Measurements from ENCODE around the gene LOXL1. TPM values are rescaled to one million over a fixed set of nuclear protein-coding genes. Genes with fewer than 3 reads are reported as not detected.
A peak's percentile ranks its signal among the peaks of the same experiment; 100 is the strongest.

The LOXL1 gene, protein sequence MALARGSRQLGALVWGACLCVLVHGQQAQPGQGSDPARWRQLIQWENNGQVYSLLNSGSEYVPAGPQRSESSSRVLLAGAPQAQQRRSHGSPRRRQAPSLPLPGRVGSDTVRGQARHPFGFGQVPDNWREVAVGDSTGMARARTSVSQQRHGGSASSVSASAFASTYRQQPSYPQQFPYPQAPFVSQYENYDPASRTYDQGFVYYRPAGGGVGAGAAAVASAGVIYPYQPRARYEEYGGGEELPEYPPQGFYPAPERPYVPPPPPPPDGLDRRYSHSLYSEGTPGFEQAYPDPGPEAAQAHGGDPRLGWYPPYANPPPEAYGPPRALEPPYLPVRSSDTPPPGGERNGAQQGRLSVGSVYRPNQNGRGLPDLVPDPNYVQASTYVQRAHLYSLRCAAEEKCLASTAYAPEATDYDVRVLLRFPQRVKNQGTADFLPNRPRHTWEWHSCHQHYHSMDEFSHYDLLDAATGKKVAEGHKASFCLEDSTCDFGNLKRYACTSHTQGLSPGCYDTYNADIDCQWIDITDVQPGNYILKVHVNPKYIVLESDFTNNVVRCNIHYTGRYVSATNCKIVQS
- total RNA-seq: 31.9 TPM
- long read RNA-seq, transcript LOXL1-201 (7 exons, 2,351 nt): major isoform, 77 of 84 reads
- long read RNA-seq, partial matches to known transcripts: 1 of 84 reads
- long read RNA-seq, other reads (novel, unspliced or antisense): 5 of 84 reads

DNA sequence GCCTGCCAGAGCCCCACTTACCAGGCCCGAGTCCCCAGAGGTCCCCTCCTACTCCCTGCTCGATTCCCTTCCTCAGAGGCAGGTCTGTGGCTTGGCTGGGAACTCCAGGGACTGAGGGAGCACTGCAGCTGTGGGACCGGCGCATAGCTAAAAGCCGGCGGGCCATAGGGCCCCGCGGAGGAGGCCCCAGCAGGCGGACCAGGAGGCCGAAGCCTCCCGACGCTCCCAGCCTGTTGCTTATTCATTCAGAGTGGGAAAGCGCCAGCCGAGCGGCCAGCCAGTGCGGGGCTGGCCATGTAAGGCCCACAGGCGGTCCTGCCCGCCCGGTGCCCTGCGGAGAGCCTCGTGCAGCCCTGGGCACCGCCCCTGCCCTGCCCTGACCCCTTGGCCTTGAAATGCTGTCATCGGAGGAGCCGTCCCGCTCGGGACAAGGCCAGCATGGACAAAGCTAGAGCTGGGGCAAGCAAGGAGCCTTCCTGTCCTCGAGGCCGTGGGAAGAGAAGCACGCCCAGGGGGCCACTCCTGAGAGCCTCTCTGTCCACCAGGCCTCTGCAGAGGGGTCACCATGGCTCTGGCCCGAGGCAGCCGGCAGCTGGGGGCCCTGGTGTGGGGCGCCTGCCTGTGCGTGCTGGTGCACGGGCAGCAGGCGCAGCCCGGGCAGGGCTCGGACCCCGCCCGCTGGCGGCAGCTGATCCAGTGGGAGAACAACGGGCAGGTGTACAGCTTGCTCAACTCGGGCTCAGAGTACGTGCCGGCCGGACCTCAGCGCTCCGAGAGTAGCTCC, at the start of gene LOXL1:
Gene LOXL1, plus strand, starts transcription at position 244 of the 784 bp plus-strand sequence. Its CDS starts 322 bp downstream, at position 566.
- Histone ChIP-seq H3K4me1 (peaks cover 96% of the 10 kb centered on the region), H3K27ac (replicated peaks) (peak within 1 kb of the TSS; percentile 87)
- intact Hi-C loops (cut with micrococcal nuclease): no loop called here

DNA sequence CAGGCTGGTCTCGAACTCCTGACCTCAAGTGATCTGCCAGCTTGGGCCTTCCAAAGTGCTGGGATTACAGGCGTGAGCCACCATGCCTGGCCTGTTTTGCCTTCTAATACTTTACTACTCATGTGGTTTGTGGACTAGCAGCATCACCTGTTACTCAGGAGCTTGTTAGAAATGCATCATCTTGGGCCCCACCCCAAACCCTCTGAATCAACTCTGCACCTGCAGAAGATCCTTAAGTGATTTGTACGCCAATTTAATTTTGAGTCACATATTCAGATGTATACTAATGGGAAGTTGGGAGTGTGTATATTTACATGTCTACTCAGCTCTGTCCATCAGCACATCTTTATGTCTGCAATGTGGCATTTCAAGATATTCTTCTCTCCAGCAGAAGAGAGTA, 46.8 kb upstream of the LOXL1 start:
- TF ChIP-seq, protein P1, sequence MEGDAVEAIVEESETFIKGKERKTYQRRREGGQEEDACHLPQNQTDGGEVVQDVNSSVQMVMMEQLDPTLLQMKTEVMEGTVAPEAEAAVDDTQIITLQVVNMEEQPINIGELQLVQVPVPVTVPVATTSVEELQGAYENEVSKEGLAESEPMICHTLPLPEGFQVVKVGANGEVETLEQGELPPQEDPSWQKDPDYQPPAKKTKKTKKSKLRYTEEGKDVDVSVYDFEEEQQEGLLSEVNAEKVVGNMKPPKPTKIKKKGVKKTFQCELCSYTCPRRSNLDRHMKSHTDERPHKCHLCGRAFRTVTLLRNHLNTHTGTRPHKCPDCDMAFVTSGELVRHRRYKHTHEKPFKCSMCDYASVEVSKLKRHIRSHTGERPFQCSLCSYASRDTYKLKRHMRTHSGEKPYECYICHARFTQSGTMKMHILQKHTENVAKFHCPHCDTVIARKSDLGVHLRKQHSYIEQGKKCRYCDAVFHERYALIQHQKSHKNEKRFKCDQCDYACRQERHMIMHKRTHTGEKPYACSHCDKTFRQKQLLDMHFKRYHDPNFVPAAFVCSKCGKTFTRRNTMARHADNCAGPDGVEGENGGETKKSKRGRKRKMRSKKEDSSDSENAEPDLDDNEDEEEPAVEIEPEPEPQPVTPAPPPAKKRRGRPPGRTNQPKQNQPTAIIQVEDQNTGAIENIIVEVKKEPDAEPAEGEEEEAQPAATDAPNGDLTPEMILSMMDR (IDR thresholded peaks at IDR 0.05; ENCODE audit: borderline replicate concordance): no peak
- Histone ChIP-seq H3K9me3 (replicated peaks) (no peaks in the 10 kb centered on the region), H3K27me3 (ENCODE audit: low read depth) (peaks cover 36% of the 10 kb centered on the region), H3K4me1 (no peaks in the 10 kb centered on the region), H3K36me3 (no peaks in the 10 kb centered on the region), H3K27ac (replicated peaks) (no peak overlapping the region), H3K4me3 (no peak overlapping the region)
- intact Hi-C loops (cut with micrococcal nuclease): no loop called here
- no peak for DNase-seq

More for the DNA sequence above, at the start of gene LOXL1:
- Histone ChIP-seq H3K36me3 (no peaks in the 10 kb centered on the region), H3K9me3 (replicated peaks) (no peaks in the 10 kb centered on the region), H3K4me3 (peak within 1 kb of the TSS; percentile 77), H3K27me3 (ENCODE audit: low read depth) (peaks cover 36% of the 10 kb centered on the region)
- TF ChIP-seq, protein P1 (IDR thresholded peaks at IDR 0.05; ENCODE audit: borderline replicate concordance): no peak
- DNase-seq: peak; percentile 79

DNA sequence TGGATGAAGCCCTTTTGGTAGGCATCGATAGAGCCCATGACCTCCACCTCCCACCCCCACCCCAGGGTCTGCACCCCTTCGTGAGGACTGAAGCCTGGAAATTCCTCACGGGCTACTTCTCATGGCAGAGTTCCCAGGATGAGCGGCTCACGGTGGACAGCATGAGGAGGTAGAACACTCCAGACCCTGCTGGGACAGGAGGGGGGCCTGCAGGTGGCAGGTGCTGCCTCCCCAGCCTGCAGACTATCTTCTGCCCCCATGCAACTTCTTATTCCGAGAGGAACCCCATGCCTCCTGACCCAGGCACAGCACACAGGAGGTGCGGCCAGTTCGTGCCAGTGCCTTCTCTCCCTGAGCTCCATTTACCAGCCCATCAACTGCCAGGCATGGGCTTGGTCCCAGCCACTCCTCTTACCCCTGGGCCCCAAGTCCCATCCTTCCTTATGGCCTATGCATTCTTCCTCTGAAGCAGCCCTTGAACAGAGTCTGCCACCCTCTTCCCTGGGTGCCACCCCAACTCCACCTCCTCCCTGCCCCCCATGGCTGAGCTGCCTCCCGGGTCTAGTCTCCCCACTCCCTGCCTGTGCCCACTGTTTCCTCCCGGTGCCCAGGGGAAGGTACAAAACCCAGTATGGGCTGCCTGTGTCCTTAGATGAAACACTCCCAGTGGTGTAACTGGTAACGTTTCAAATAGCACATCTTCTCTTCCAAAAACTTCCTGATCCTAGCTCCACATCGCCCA, 44.5 kb upstream of the LOXL1 start:
- TF ChIP-seq, protein P1 (IDR thresholded peaks at IDR 0.05; ENCODE audit: borderline replicate concordance): no peak
- peaks cover 30% of the 10 kb centered on the region for H3K27me3 ChIP-seq (ENCODE audit: low read depth)
- H3K36me3 ChIP-seq: no peaks in the 10 kb centered on the region
- H3K4me1 ChIP-seq: no peaks in the 10 kb centered on the region
- DNase-seq: no peak
- no peaks in the 10 kb centered on the region for H3K9me3 ChIP-seq (replicated peaks)
- no peak overlapping the region for H3K27ac ChIP-seq (replicated peaks)
- H3K4me3 ChIP-seq: no peak overlapping the region
- intact Hi-C loops (cut with micrococcal nuclease): no loop called here

DNA sequence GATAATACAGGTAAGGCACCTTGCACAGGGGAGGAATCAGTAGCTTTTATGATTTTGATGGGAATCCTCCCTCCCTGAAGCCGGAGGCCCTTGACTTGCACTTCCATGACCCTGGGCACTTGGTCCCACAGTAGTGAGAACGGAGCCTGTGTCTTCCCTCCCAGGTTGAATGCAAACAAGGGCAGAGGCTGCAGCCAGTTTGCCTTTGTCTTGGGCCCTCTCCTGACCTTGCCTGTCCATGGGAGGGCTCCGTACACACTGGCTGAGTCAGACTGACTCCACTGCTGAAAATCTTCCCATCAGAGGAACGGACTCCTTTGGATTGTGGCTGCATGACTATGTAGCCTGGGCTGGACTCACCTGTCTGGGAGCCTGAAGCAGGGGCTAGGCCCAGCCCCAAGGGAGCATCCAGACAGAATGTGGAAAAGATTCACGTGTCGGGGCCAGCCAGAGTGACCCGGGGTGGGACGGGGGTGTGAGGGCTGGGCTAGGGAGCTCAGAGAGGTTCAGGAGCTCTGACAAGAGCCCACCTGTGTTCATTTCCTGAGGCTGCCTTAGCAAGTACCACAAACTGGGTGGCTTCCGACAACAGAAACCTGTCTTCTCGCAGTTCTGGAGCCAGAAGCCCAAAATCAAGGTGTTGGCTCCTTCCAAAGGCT, 43.4 kb upstream of the LOXL1 start:
- H3K27ac ChIP-seq (replicated peaks): no peak overlapping the region
- intact Hi-C loops (cut with micrococcal nuclease): no loop called here
- H3K4me3 ChIP-seq: no peak overlapping the region
- DNase-seq: no peak
- peaks cover 27% of the 10 kb centered on the region for H3K27me3 ChIP-seq (ENCODE audit: low read depth)
- no peaks in the 10 kb centered on the region for H3K4me1 ChIP-seq
- TF ChIP-seq, protein P1 (IDR thresholded peaks at IDR 0.05; ENCODE audit: borderline replicate concordance): no peak
- no peaks in the 10 kb centered on the region for H3K36me3 ChIP-seq
- H3K9me3 ChIP-seq (replicated peaks): no peaks in the 10 kb centered on the region

Measured in left ventricle myocardium inferior (tissue), 1 donor.